NOMO-1 treated with dmso at 0.1 percent for 144 hours (cell line): ENCODE measurements around the gene ORM2.
A peak's percentile ranks its signal among the peaks of the same experiment; 100 is the strongest.

Source experiments
- DNase-seq: peaks from one replicate; lab custom pipeline; 2025; ENCODE audit not compliant: unreplicated experiment; lab: John Stamatoyannopoulos, UW

Gene ORM2

GRCh38 chr9:114347675-114348074 lies 18.0 kb downstream of the ORM2 start:
- no peak for DNase-seq

- DNase-seq, result no peak
Measured at GRCh38 chr9:114348261-114348905, 18.7 kb downstream of the ORM2 start.

GRCh38 chr9:114348906-114349482 lies 19.3 kb downstream of the ORM2 start:
- peak; percentile 88 for DNase-seq

- DNase-seq, result no peak
Measured at GRCh38 chr9:114349713-114350480, 20.2 kb downstream of the ORM2 start.

- no peak for DNase-seq
Measured at GRCh38 chr9:114350636-114351401, 21.1 kb downstream of the ORM2 start.

GRCh38 chr9:114351932-114352331 lies 22.3 kb downstream of the ORM2 start:
- DNase-seq, result no peak

GRCh38 chr9:114355821-114356220 lies 26.2 kb downstream of the ORM2 start:
- no peak for DNase-seq

- no peak for DNase-seq
Measured at GRCh38 chr9:114356792-114357191, 27.1 kb downstream of the ORM2 start.

GRCh38 chr9:114357360-114357759 lies 27.7 kb downstream of the ORM2 start:
- DNase-seq, result no peak

GRCh38 chr9:114357911-114358328 lies 28.3 kb downstream of the ORM2 start:
- no peak for DNase-seq

GRCh38 chr9:114359801-114360200 lies 30.1 kb downstream of the ORM2 start:
- DNase-seq, result no peak

GRCh38 chr9:114361542-114361941 lies 31.9 kb downstream of the ORM2 start:
- no peak for DNase-seq

GRCh38 chr9:114362394-114362793 lies 32.7 kb downstream of the ORM2 start:
- no peak for DNase-seq

GRCh38 chr9:114363424-114363823 lies 33.8 kb downstream of the ORM2 start:
- no peak for DNase-seq

- DNase-seq, result peak; percentile 54
Measured at GRCh38 chr9:114364134-114365041, 34.7 kb downstream of the ORM2 start.

GRCh38 chr9:114365194-114365593 lies 35.5 kb downstream of the ORM2 start:
- DNase-seq, result no peak

GRCh38 chr9:114366334-114367128 lies 36.9 kb downstream of the ORM2 start:
- peak; percentile 33 for DNase-seq

GRCh38 chr9:114367366-114367765 lies 37.7 kb downstream of the ORM2 start:
- no peak for DNase-seq

GRCh38 chr9:114367772-114368569 lies 38.3 kb downstream of the ORM2 start:
- no peak for DNase-seq
